ENCODE data around the gene PLCE1.
"Not testable (repeated sequence)": the region's sequence is repeated elsewhere in the genome, so short reads cannot be mapped to it uniquely, and the experiment has no call there.

PLCE1 gene

GRCh38 chr10:93993782-93994437 is at the start of gene PLCE1:
PLCE1 (plus strand) TSS chr10:93993931; CDS start chr10:94031047, 37,116 bp downstream.
- no peak for DNase-seq

GRCh38 chr10:93945819-93946218 is 47.9 kb upstream of the PLCE1 start:
- no peak for DNase-seq

GRCh38 chr10:93947055-93947454 is 46.7 kb upstream of the PLCE1 start:
- no peak for DNase-seq

- DNase-seq, result no peak
Observed at GRCh38 chr10:93947524-93947923, 46.2 kb upstream of the PLCE1 start.

- no peak for DNase-seq
Observed at GRCh38 chr10:93951905-93952304, 41.8 kb upstream of the PLCE1 start.

- no peak for DNase-seq
Observed at GRCh38 chr10:93954299-93954698, 39.4 kb upstream of the PLCE1 start.

GRCh38 chr10:93954726-93955363 is 38.9 kb upstream of the PLCE1 start:
- DNase-seq, result no peak

GRCh38 chr10:93958834-93959233 is 34.9 kb upstream of the PLCE1 start:
- no peak for DNase-seq

GRCh38 chr10:93960988-93961387 is 32.7 kb upstream of the PLCE1 start:
- DNase-seq, result not testable (repeated sequence)

- DNase-seq, result no peak
Observed at GRCh38 chr10:93962973-93963372, 30.8 kb upstream of the PLCE1 start.

- no peak for DNase-seq
Observed at GRCh38 chr10:93963434-93963833, 30.3 kb upstream of the PLCE1 start.

- DNase-seq, result no peak
Observed at GRCh38 chr10:93965911-93966310, 27.8 kb upstream of the PLCE1 start.

GRCh38 chr10:93967756-93968155 is 26.0 kb upstream of the PLCE1 start:
- no peak for DNase-seq

GRCh38 chr10:93968540-93968945 is 25.2 kb upstream of the PLCE1 start:
- no peak for DNase-seq

GRCh38 chr10:93970433-93971010 is 23.2 kb upstream of the PLCE1 start:
- not testable (repeated sequence) for DNase-seq

- no peak for DNase-seq
Observed at GRCh38 chr10:93973748-93974445, 19.8 kb upstream of the PLCE1 start.

GRCh38 chr10:93977442-93977841 is 16.3 kb upstream of the PLCE1 start:
- DNase-seq, result no peak

GRCh38 chr10:93980486-93980885 is 13.2 kb upstream of the PLCE1 start:
- no peak for DNase-seq

- DNase-seq, result no peak
Observed at GRCh38 chr10:93991114-93991513, 2.6 kb upstream of the PLCE1 start.

GRCh38 chr10:93991596-93992284 is 2.0 kb upstream of the PLCE1 start:
- DNase-seq, result no peak

- no peak for DNase-seq
Observed at GRCh38 chr10:93992400-93993030, 1.2 kb upstream of the PLCE1 start.

GRCh38 chr10:93993414-93993781 is 333 bp upstream of the PLCE1 start:
- no peak for DNase-seq

GRCh38 chr10:93994438-93994801 is 689 bp downstream of the PLCE1 start:
- DNase-seq, result no peak

Data from activated CD4-positive, CD25-positive, alpha-beta regulatory T cell treated with anti-CD3 and anti-CD28 coated beads, Interleukin-2, amount 50 U/mL, for 72 hours (primary cell).